ENCODE data around the gene TUT4. TPM values are rescaled to one million over a fixed set of nuclear protein-coding genes. Genes with fewer than 3 reads are reported as not detected.

TUT4 gene
- total RNA-seq, 1 donor from 2014 or later: 78.5 TPM

GRCh38 chr1:52393174-52393573 is 159.7 kb downstream of the TUT4 start:
- TF ChIP-seq, protein P1, sequence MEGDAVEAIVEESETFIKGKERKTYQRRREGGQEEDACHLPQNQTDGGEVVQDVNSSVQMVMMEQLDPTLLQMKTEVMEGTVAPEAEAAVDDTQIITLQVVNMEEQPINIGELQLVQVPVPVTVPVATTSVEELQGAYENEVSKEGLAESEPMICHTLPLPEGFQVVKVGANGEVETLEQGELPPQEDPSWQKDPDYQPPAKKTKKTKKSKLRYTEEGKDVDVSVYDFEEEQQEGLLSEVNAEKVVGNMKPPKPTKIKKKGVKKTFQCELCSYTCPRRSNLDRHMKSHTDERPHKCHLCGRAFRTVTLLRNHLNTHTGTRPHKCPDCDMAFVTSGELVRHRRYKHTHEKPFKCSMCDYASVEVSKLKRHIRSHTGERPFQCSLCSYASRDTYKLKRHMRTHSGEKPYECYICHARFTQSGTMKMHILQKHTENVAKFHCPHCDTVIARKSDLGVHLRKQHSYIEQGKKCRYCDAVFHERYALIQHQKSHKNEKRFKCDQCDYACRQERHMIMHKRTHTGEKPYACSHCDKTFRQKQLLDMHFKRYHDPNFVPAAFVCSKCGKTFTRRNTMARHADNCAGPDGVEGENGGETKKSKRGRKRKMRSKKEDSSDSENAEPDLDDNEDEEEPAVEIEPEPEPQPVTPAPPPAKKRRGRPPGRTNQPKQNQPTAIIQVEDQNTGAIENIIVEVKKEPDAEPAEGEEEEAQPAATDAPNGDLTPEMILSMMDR (IDR thresholded peaks at IDR 0.05; ENCODE audit: unreplicated experiment): no peak
- no peak for DNase-seq (ENCODE audit: low spot score)
- H3K27ac Mint-ChIP-seq (ENCODE audit: unreplicated experiment): no peak overlapping the region
- H3K4me3 Mint-ChIP-seq (ENCODE audit: unreplicated experiment): no peak overlapping the region
- H3K36me3 Mint-ChIP-seq (ENCODE audit: low read depth, unreplicated experiment): peaks cover 3% of the 10 kb centered on the region
- H3K9me3 Mint-ChIP-seq (ENCODE audit: unreplicated experiment): no peaks in the 10 kb centered on the region
- no peaks in the 10 kb centered on the region for H3K4me1 Mint-ChIP-seq (ENCODE audit: unreplicated experiment)
- H3K27me3 Mint-ChIP-seq (ENCODE audit: unreplicated experiment): no peaks in the 10 kb centered on the region

GRCh38 chr1:52386458-52386857 is 166.4 kb downstream of the TUT4 start:
- no peaks in the 10 kb centered on the region for H3K9me3 Mint-ChIP-seq (ENCODE audit: unreplicated experiment)
- peaks cover 4% of the 10 kb centered on the region for H3K36me3 Mint-ChIP-seq (ENCODE audit: low read depth, unreplicated experiment)
- H3K27me3 Mint-ChIP-seq (ENCODE audit: unreplicated experiment): no peaks in the 10 kb centered on the region
- H3K27ac Mint-ChIP-seq (ENCODE audit: unreplicated experiment): peak overlapping the region; percentile 74
- H3K4me1 Mint-ChIP-seq (ENCODE audit: unreplicated experiment): no peaks in the 10 kb centered on the region
- TF ChIP-seq, protein P1 (IDR thresholded peaks at IDR 0.05; ENCODE audit: unreplicated experiment): no peak
- no peak overlapping the region for H3K4me3 Mint-ChIP-seq (ENCODE audit: unreplicated experiment)
- no peak for DNase-seq (ENCODE audit: low spot score)

DNA sequence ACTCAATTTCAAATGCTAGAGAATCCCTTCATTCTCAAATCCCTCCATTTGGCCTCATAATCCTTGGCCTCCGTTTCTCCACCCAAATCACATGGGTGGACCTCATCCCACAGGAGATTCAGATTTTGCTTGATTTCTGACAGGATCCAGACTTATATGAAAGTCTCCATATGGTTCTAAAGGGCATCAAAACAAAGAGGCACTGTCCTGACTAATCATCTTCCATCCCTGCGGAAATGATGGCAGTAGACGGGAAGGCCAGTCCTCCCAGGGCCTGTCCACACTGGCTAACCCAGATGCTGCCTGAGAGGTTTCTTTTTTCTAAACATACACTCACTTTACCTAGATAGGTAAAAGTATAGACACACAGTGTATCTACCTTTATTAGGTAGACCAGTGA is 167.5 kb downstream of the TUT4 start:
- Mint-ChIP-seq H3K36me3 (ENCODE audit: low read depth, unreplicated experiment) (peaks cover 4% of the 10 kb centered on the region), H3K4me1 (ENCODE audit: unreplicated experiment) (no peaks in the 10 kb centered on the region), H3K4me3 (ENCODE audit: unreplicated experiment) (no peak overlapping the region), H3K9me3 (ENCODE audit: unreplicated experiment) (no peaks in the 10 kb centered on the region), H3K27ac (ENCODE audit: unreplicated experiment) (no peak overlapping the region), H3K27me3 (ENCODE audit: unreplicated experiment) (no peaks in the 10 kb centered on the region)
- TF ChIP-seq, protein P1 (IDR thresholded peaks at IDR 0.05; ENCODE audit: unreplicated experiment): no peak
- no peak for DNase-seq (ENCODE audit: low spot score)

Other genes with a start within 250 kb of the TUT4 start
- gene CC2D1B, start 186.9 kb downstream of the TUT4 start, total RNA-seq (ENCODE audit: unreplicated experiment): 43.1 TPM
- 4.9 TPM for gene ORC1, start 148.7 kb downstream of the TUT4 start, total RNA-seq (ENCODE audit: unreplicated experiment)
- 61.9 TPM for gene PRPF38A, start 148.5 kb downstream of the TUT4 start, total RNA-seq (ENCODE audit: unreplicated experiment)
- 59.4 TPM for gene GPX7, start 49.3 kb upstream of the TUT4 start, total RNA-seq (ENCODE audit: unreplicated experiment)
- not detected for gene SHISAL2A, start 80.1 kb upstream of the TUT4 start, total RNA-seq (ENCODE audit: unreplicated experiment)
- 14.4 TPM for gene COA7, start 145.3 kb upstream of the TUT4 start, total RNA-seq (ENCODE audit: unreplicated experiment)
- 39.0 TPM for gene ZYG11B, start 173.4 kb upstream of the TUT4 start, total RNA-seq (ENCODE audit: unreplicated experiment)